Stimulated activated CD4-positive, alpha-beta T cell treated with anti-CD3 and anti-CD28 coated beads, Interleukin-4, amount 100 ng/mL, for 48 hours (primary cell): ENCODE results near the gene ABCD3.
"Not testable (repeated sequence)": the region's sequence is repeated elsewhere in the genome, so short reads cannot be mapped to it uniquely, and the experiment has no call there.

Experiments used
- DNase-seq, 2 donors: peaks; one replicate each; pipeline ENCODE4 v3.0.0-alpha.2; 2020; ENCODE audit warnings: low read depth in 2 of 2

Gene ABCD3

GRCh38 chr1:94417978-94418663 is at the start of gene ABCD3:
Gene ABCD3 (plus strand): TSS chr1:94418389. CDS start chr1:94418479, 90 bp downstream.
- peak; percentile 92 to 94 for DNase-seq

DNA sequence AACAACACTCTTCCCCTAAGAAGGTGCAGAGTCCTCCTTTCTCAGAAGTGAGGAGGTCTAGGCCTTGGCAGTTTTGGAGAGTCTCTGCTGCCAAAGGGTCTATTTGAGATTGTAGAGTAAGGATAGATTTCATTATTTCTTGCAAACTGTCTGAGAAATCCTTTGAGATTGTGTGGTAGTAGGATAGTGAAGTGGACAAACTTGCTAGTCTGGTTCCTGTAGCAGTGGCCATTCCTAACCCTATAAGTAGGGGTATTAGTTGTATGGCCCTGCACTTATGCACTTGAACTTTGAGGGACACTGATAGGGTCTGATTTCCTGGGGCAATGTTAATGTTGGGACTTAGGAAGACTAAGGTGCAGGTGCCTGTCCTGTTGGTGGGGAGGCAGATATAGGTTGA is 45.4 kb upstream of the ABCD3 start:
- DNase-seq, result not testable (repeated sequence)

DNA sequence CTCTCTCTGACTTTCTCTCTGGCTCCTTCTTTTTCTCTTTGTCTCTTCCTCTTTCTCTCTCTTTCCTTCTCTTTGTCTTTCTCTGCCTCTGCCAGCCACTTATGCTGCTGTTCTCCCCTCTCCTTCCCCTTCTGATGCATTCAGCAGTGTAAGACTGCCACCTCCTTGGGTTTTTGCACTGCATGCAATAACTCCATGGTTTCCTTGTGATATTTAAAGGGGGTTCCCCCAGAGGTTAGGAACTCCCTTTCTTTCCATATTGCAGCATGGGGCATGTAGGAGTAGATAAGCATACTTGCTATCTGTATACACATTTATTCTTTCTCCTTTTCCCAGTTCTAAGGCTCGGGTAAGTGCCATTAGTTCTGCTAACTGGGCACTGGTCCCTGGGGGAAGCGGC is 44.9 kb upstream of the ABCD3 start:
- not testable (repeated sequence) for DNase-seq

- not testable (repeated sequence) for DNase-seq
Observed at GRCh38 chr1:94375666-94376065, 42.5 kb upstream of the ABCD3 start.

- not testable (repeated sequence) for DNase-seq
Observed at GRCh38 chr1:94378493-94378892, 39.7 kb upstream of the ABCD3 start.

DNA sequence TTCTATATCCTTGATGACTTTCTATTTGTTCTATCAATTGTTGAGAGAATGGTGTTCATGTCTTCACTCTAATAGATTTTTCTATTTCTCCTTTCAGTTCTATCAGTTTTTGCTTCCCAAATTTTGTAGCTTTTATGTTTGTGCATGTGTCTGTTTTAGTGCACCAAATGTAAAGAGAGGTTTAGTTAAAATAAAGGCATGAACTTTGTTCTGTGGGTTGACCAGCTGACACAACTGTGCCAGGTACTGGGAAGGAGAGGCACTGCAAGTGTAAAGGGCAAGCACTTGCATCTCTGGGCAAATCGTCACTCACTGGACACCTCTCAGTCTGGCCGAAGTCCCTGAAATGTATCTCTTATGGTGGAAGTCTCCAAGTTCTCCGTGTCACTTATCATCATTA is 38.6 kb upstream of the ABCD3 start:
- DNase-seq, result no peak

- DNase-seq, result no peak
Observed at GRCh38 chr1:94382201-94382600, 36.0 kb upstream of the ABCD3 start.

DNA sequence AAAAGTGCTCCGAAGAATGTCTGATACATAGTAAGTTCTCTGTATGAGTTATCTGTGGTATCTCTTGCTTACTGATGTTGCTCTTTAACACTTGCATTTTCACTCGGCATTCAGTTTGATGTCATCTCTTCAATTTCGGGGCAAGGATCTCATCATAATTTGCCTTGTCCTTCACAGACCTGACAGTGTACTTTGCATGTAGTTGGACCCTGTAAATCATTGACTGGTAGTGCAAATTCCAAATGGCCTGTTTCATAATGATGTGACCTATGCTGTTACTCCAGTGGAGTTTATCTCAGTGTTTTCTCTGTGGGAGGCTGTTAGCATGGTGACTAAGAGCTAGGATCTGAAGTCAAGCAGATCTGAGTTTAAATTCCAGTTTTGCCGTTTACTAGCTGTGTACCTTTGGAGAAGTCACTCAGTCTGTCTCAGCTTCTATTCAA is 34.2 kb upstream of the ABCD3 start:
- peak in 1 of 2 donors; percentile 12 for DNase-seq

- DNase-seq, result no peak
Observed at GRCh38 chr1:94384485-94385265, 33.5 kb upstream of the ABCD3 start.

DNA sequence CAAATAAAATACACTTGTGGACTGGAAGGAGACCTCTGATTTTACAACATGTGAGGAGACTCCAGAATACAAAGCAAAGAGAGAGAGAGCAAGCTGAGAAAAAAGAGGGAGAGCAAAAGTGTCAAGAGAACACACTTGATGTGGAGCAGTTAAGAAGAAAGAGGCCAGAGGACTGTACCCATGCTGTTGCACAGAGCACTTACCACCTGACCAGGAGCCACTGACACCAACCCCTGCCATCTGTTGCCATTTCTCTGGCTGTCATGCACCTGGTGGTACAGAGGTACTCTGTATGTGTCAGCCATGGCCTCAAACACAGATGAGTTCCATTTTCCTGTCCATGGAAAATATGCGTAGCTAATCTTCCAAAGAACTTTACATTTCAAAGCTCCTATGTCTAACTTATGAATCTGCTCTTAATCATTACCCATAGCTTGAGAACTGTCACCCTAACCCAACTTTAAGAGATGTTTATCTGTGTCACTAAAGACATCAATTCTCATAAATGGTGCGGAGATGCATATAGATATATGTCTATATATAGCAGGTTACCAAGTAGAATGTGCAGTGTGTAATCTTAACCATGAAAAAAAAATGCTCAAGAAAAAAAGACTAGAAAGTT is 32.8 kb upstream of the ABCD3 start:
- peak; percentile 11 to 33 for DNase-seq

- DNase-seq, result no peak
Observed at GRCh38 chr1:94389298-94389697, 28.9 kb upstream of the ABCD3 start.

DNA sequence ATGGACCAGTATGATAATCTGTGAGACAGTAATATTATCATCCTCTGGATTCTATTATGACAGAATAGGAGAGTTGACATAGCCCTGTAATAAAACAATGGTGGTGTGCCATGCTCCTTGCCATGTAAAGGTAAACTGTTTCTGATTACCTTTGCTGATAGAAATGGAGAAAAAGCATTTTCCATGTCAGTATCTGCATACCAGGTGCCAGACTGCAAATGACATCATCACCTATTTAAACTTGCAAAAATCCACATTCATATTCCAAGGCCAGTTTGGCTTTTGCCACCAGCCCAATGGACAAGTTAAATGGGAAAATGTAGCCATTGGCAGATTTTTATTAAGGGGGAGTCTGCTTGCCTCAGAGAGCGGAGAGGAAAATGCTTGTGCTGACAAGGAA is 23.9 kb upstream of the ABCD3 start:
- no peak for DNase-seq

DNA sequence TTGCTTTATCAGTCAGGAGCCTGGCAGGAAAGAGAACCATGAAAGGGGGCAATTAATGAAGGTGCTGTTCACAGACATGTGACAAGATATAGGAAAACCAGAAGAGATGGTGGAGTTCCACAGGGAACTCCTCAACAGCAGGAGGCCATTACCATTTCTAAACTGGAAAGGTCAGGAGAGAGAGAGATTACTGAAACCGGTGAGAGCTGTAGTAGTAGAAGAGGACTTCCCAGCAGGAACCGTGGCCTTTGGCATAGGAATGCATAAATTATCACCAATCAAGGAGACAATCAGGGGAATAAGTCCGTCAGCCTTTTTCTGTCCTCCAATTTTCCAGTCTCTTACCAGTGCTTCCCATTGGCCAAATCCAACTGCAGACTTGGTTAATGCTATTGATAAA is 23.0 kb upstream of the ABCD3 start:
- DNase-seq, result no peak

DNA sequence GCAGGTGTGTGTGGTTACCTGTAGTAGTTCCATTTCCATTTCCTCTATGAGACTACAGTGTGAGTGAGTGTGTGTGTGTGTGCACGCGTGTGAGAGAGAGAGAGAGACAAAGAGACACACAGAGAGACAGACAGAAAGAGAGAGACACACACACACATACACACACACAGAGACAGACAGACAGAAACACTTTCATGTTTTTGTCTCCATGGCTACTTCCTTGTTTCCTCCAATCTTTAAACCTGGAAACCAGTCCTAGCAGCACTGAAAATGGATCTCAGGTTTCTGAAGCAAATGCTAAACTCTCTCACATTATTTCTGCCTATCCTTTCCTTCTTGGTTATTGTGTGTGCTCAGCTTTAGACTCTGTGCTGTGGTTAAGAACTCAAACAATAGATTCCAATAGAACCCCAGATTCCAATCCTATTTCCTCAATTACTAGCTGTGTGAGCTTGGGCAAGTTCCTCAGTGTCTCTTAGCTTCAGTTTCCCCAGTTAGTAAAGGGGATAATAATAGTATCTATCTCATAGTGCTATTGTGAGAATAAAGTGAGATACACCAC is 22.4 kb upstream of the ABCD3 start:
- no peak for DNase-seq

DNA sequence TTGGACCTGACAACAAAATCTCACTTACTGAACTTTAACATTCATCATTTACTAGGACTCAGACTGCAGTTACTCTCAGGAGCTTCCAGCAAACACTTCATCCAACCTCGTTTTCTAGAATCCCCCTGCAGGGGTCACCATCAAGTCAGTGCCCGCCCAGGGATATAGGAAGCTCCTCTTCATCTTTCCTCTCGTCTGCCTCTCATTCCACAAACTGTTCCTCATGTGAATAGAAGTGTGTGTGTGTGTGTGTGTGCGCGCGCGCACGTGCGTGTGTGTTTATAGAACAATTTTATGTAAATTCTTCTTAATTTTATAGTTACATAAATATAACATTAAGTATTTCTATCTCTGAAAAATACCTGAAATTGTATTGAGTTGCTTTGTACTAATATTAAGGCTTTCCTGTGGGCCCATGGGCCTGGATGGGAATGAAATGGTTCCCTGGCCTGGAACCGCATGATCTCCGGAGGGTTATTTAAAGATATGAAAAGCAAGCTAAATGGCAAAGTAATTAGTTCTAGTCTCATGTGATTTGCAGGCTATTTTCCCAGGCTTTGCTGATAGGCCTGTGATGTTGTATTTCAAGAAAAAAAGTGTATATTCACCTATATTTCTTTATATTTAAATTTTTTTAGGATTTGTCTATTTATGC is 21.7 kb upstream of the ABCD3 start:
- DNase-seq, result no peak

- DNase-seq, result no peak
Observed at GRCh38 chr1:94398356-94398755, 19.8 kb upstream of the ABCD3 start.

DNA sequence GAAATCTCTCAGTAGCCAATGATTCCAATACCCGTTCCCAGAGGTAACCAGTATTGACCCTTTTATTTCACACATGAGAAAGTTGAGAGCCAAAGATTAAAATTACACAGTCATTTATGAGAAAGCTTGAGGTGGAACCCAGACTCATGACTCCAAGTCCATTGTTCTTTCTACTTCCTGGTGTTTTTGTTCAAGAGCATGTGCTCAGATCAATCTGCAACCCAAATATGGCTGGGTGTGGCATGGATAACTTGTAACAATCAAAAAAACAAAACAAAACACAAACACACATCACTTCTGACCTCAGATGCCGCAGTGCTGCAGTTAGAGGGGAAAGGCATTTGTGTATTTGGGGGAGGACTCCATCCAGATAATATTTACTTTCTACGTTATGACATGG is 18.7 kb upstream of the ABCD3 start:
- DNase-seq, result no peak

GRCh38 chr1:94401206-94401605 is 17.0 kb upstream of the ABCD3 start:
- DNase-seq, result no peak

DNA sequence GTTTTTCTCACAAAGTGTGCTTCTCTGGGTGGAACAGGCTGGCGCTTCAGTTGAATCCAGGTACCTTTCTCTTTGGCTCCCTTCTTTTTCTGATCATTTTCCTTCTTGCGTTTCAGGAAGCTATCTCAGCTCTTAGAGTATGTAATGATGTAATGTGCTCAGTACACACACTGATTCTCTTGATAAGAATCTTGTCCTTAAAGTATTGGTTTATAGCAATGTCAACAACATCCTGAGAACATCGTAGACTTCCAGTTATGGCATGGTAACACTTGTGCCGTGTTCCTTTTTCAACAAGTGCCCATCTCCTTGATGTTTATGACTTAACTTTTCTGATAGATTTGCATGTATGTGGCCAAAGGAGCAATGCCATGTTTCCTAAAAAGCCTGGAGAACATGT is 11.7 kb upstream of the ABCD3 start:
- no peak for DNase-seq

- DNase-seq, result no peak
Observed at GRCh38 chr1:94408104-94408830, 9.9 kb upstream of the ABCD3 start.

- DNase-seq, result no peak
Observed at GRCh38 chr1:94411237-94411636, 7.0 kb upstream of the ABCD3 start.
